ENCODE data around the gene C10orf105. TPM values are rescaled to one million over a fixed set of nuclear protein-coding genes. Genes with fewer than 3 reads are reported as not detected.
A peak's percentile ranks its signal among the peaks of the same experiment; 100 is the strongest.

The C10orf105 gene
- total RNA-seq, 2 experiments from 2014 or later: 0.09 to 0.15 TPM

GRCh38 chr10:71751515-71752224 is 32.1 kb upstream of the C10orf105 start:
- CTCF ChIA-PET (ENCODE audit: unreplicated experiment): interaction anchor here (0.9 to 1.3 kb wide), 3 partner anchors 17 to 108 kb away, joined by 3 to 5 read pairs (median 3); no protein-coding TSS in a partner anchor
- no peak overlapping the region for H3K4me3 ChIP-seq (ENCODE audit: low read depth, low read length, poor library complexity, severe bottlenecking)
- H3K36me3 ChIP-seq (ENCODE audit: insufficient read depth, low read length): no peaks in the 10 kb centered on the region
- POLR2A ChIA-PET: interaction anchor here (0.9 to 1.7 kb wide), 4 partner anchors 15 to 23 kb away, joined by 3 to 4 read pairs (median 3); no protein-coding TSS in a partner anchor
- no peaks in the 10 kb centered on the region for H3K79me2 ChIP-seq (ENCODE audit: insufficient read depth, low read depth, low read length)
- no peaks in the 10 kb centered on the region for H3K9me2 ChIP-seq (ENCODE audit: insufficient read depth, low read length)
- peak overlapping the region; percentile 64 for H3K27ac ChIP-seq (ENCODE audit: low read depth, low read length, poor library complexity, severe bottlenecking)
- H3K4me2 ChIP-seq (ENCODE audit: low read length): peak overlapping the region; percentile 50
- DNase-seq (ENCODE audit: low spot score): no peak
- no TSS peak for BruUV-seq (replicated peaks)
- peaks cover 87% of the 10 kb centered on the region for H3K4me1 ChIP-seq (ENCODE audit: insufficient read depth, low read length, poor library complexity, severe bottlenecking)
- intact Hi-C loops (cut with micrococcal nuclease; ENCODE audit: unreplicated experiment): no loop called here
- H3K9me3 ChIP-seq (ENCODE audit: low read length): no peaks in the 10 kb centered on the region
- no peaks in the 10 kb centered on the region for H4K20me1 ChIP-seq (ENCODE audit: insufficient read depth, low read length)
- TF ChIP-seq EZH2phosphoT487 (IDR thresholded peaks at IDR 0.05; ENCODE audit: borderline replicate concordance, low read depth, low read length): no peak
- TF ChIP-seq, protein P1, sequence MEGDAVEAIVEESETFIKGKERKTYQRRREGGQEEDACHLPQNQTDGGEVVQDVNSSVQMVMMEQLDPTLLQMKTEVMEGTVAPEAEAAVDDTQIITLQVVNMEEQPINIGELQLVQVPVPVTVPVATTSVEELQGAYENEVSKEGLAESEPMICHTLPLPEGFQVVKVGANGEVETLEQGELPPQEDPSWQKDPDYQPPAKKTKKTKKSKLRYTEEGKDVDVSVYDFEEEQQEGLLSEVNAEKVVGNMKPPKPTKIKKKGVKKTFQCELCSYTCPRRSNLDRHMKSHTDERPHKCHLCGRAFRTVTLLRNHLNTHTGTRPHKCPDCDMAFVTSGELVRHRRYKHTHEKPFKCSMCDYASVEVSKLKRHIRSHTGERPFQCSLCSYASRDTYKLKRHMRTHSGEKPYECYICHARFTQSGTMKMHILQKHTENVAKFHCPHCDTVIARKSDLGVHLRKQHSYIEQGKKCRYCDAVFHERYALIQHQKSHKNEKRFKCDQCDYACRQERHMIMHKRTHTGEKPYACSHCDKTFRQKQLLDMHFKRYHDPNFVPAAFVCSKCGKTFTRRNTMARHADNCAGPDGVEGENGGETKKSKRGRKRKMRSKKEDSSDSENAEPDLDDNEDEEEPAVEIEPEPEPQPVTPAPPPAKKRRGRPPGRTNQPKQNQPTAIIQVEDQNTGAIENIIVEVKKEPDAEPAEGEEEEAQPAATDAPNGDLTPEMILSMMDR (conservative IDR thresholded peaks at IDR 0.05; ENCODE audit: low read length): no peak
- peak overlapping the region; percentile 37; the same call in 1 of the 2 replicates for H2AFZ ChIP-seq (ENCODE audit: low read length)

DNA sequence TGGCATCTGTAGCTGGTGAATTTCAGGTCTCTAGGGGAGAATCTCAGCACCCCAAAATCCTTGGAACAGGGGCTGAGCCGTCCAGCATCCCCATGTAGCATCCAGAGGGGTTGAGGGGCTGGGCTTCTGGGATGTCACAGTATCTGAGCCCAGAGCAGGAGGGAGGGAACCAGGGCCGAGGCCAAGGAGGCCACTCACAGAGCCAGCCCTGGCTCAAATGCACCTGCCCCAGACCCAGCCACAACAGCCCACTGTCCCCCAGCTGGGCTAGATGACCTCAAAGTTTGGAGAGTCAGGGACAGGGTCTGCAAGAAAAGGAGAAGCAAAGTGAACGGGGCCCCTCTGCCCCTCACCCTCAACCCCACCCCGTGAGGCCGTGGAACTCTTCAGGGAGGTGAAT is 31.4 kb upstream of the C10orf105 start:
- POLR2A ChIA-PET: interaction anchor here (0.7 kb wide), 1 partner anchor 18 kb away, joined by 3 read pairs; no protein-coding TSS in a partner anchor
- Histone ChIP-seq H3K79me2 (ENCODE audit: insufficient read depth, low read depth, low read length) (no peaks in the 10 kb centered on the region), H2AFZ (ENCODE audit: low read length) (no peak overlapping the region), H3K9me2 (ENCODE audit: insufficient read depth, low read length) (no peaks in the 10 kb centered on the region), H3K27ac (ENCODE audit: low read depth, low read length, poor library complexity, severe bottlenecking) (no peak overlapping the region), H3K36me3 (ENCODE audit: insufficient read depth, low read length) (no peaks in the 10 kb centered on the region), H3K9me3 (ENCODE audit: low read length) (no peaks in the 10 kb centered on the region), H3K4me2 (ENCODE audit: low read length) (no peak overlapping the region), H3K4me1 (ENCODE audit: insufficient read depth, low read length, poor library complexity, severe bottlenecking) (peaks cover 87% of the 10 kb centered on the region), H4K20me1 (ENCODE audit: insufficient read depth, low read length) (no peaks in the 10 kb centered on the region), H3K4me3 (ENCODE audit: low read depth, low read length, poor library complexity, severe bottlenecking) (no peak overlapping the region)
- CTCF ChIA-PET (ENCODE audit: unreplicated experiment): no interaction called here
- intact Hi-C loops (cut with micrococcal nuclease; ENCODE audit: unreplicated experiment): no loop called here
- no peak for DNase-seq (ENCODE audit: low spot score)
- no TSS peak for BruUV-seq (replicated peaks)
- TF ChIP-seq EZH2phosphoT487 (IDR thresholded peaks at IDR 0.05; ENCODE audit: borderline replicate concordance, low read depth, low read length): no peak
- TF ChIP-seq, protein P1 (conservative IDR thresholded peaks at IDR 0.05; ENCODE audit: low read length): no peak

Measured in OCI-LY7 (cell line).